Esophagus muscularis mucosa (tissue), 4 donors: ENCODE measurements around the gene KAZN. TPM values are rescaled to one million over a fixed set of nuclear protein-coding genes. Genes with fewer than 3 reads are reported as not detected.

Source experiments
- DNase-seq: peaks from one replicate; pipeline ENCODE4 v3.0.0-alpha.2; 2017; ENCODE audit errors: extremely low spot score
- H3K27ac ChIP-seq, 4 donors: fragments of 200-600 bp; sonication (generic); replicated peaks in 1 of 4; 1 replicate in 3 of 4; 2 replicates in 1 of 4; pipeline ENCODE4 v1.5.1; 2016 to 2019; ENCODE audit warnings: mild to moderate bottlenecking in 1 of 4
- H3K27me3 ChIP-seq, 4 donors: fragments of 200-600 bp; sonication (generic); one replicate each; pipeline versions ENCODE4 v1.5.1 to v1.6.0; 2016 to 2019
- H3K36me3 ChIP-seq, 4 donors: fragments of 200-600 bp; sonication (generic); one replicate each; pipeline ENCODE4 v1.5.1; 2016 to 2019
- H3K4me1 ChIP-seq, 4 donors: fragments of 200-600 bp; sonication (generic); one replicate each; pipeline ENCODE4 v1.5.1; 2016 to 2019
- H3K4me3 ChIP-seq, 4 donors: fragments of 200-600 bp; sonication (generic); 1 replicate in 2 of 4; 2 replicates in 2 of 4; pipeline ENCODE4 v1.5.1; 2016 to 2019; ENCODE audit warnings: mild to moderate bottlenecking in 4 of 4, moderate library complexity in 1 of 4
- H3K9me3 ChIP-seq, 4 donors: fragments of 200-600 bp; sonication (generic); 1 replicate in 3 of 4; 2 replicates in 1 of 4; pipeline ENCODE4 v1.5.1; 2016 to 2019
- CTCF ChIP-seq, 3 experiments: fragments of 200-600 bp in 2 of 3; fragments of 450-650 bp in 1 of 3; sonication (generic) in 2 of 3; IDR thresholded peaks; one replicate each; pipeline ENCODE4 v1.5.1; 2017 to 2019; ENCODE audit warnings: antibody characterized with exemption in 3 of 3, mild to moderate bottlenecking in 2 of 3, moderate library complexity in 1 of 3
- EP300 ChIP-seq: sonication (generic); formaldehyde crosslinking; IDR thresholded peaks from one replicate; pipeline ENCODE4 v1.6.1; 2017; ENCODE audit warnings: antibody characterized with exemption
- POLR2A ChIP-seq: fragments of 450-650 bp; IDR thresholded peaks from one replicate; pipeline ENCODE4 v1.6.1; 2017; ENCODE audit warnings: antibody characterized with exemption, moderate library complexity, mild to moderate bottlenecking, low read depth
- POLR2AphosphoS5 ChIP-seq, 2 donors: sonication (generic); formaldehyde crosslinking; IDR thresholded peaks; one replicate each; pipeline ENCODE4 v1.6.1; 2017; ENCODE audit warnings: antibody characterized with exemption in 2 of 2
- WGBS: methylation state at CpG from one replicate; pipeline ENCODE4 v1.1.5; 2018; 5-methylcytosine and 5-hydroxymethylcytosine counted together
- intact Hi-C: fragments of 100-400 bp; cut with DNase I; formaldehyde crosslinking; loops from one replicate; pipeline ENCODE4 v1.15.1; 2023
- total RNA-seq, 4 donors: library from RNA; depleted of rRNA; stranded (reverse); fragments of >200 nt; gene quantifications; one replicate each; pipeline versions ENCODE4 v1.1.0 to v1.2.1, GENCODE V29; 2016

Gene KAZN
- total RNA-seq, 4 donors from 2014 or later = 9.9 to 14.1 (median 11.9) TPM

- Histone ChIP-seq H3K27ac (no peak overlapping the region), H3K4me3 (no peak overlapping the region), H3K4me1 (peaks cover 0 to 11% (median 6%) of the 10 kb centered on the region in 4 donors), H3K36me3 (no peaks in the 10 kb centered on the region), H3K27me3 (no peaks in the 10 kb centered on the region), H3K9me3 (peaks cover 0 to 24% (median 15%) of the 10 kb centered on the region in 4 donors)
- intact Hi-C loops = no loop called here
- TF ChIP-seq POLR2AphosphoS5 (IDR thresholded peaks at IDR 0.05) = no peak
- no peak for TF ChIP-seq EP300
- TF ChIP-seq POLR2A = no peak
- TF ChIP-seq CTCF (IDR thresholded peaks at IDR 0.05) = no peak
- DNase-seq = no peak
- 41% methylated on average over 2 of the region's 2 CpGs for WGBS
These were observed 245.9 kb downstream of the KAZN start for GRCh38 chr1:14844356-14844755.

- no peak overlapping the region for H3K4me3 ChIP-seq
- 90% methylated on average over 2 of the region's 2 CpGs for WGBS
- no peak for DNase-seq
- TF ChIP-seq CTCF (IDR thresholded peaks at IDR 0.05) (no peak), EP300 (no peak), POLR2A (no peak), POLR2AphosphoS5 (IDR thresholded peaks at IDR 0.05) (no peak)
- no peak overlapping the region for H3K27ac ChIP-seq
- H3K27me3 ChIP-seq = no peaks in the 10 kb centered on the region
- peaks cover 0 to 11% (median 6%) of the 10 kb centered on the region in 4 donors for H3K4me1 ChIP-seq
- H3K9me3 ChIP-seq = peaks cover 0 to 24% (median 15%) of the 10 kb centered on the region in 4 donors
- intact Hi-C loops = no loop called here
- H3K36me3 ChIP-seq = no peaks in the 10 kb centered on the region
These were observed 246.6 kb downstream of the KAZN start for GRCh38 chr1:14844923-14845617.

GRCh38 chr1:14845851-14846250, 247.4 kb downstream of the KAZN start:
- TF ChIP-seq POLR2A (no peak), EP300 (no peak), CTCF (IDR thresholded peaks at IDR 0.05) (no peak), POLR2AphosphoS5 (IDR thresholded peaks at IDR 0.05) (no peak)
- Histone ChIP-seq H3K4me1 (peaks cover 0 to 11% (median 6%) of the 10 kb centered on the region in 4 donors), H3K4me3 (no peak overlapping the region), H3K27ac (no peak overlapping the region), H3K27me3 (no peaks in the 10 kb centered on the region), H3K36me3 (no peaks in the 10 kb centered on the region), H3K9me3 (peaks cover 0 to 23% (median 15%) of the 10 kb centered on the region in 4 donors)
- no peak for DNase-seq
- 47% methylated on average over 5 of the region's 5 CpGs for WGBS
- intact Hi-C loops = no loop called here

GRCh38 chr1:14846688-14847087, 248.2 kb downstream of the KAZN start:
- no peaks in the 10 kb centered on the region for H3K36me3 ChIP-seq
- no peak for DNase-seq
- 86% methylated on average over 4 of the region's 4 CpGs for WGBS
- peaks cover 0 to 11% (median 6%) of the 10 kb centered on the region in 4 donors for H3K4me1 ChIP-seq
- intact Hi-C loops = no loop called here
- H3K27me3 ChIP-seq = peaks cover 0 to 7% (median 0%) of the 10 kb centered on the region in 4 donors
- no peak overlapping the region for H3K4me3 ChIP-seq
- peaks cover 0 to 15% (median 11%) of the 10 kb centered on the region in 4 donors for H3K9me3 ChIP-seq
- no peak overlapping the region for H3K27ac ChIP-seq
- no peak for TF ChIP-seq EP300
- TF ChIP-seq POLR2A = no peak
- no peak for TF ChIP-seq CTCF (IDR thresholded peaks at IDR 0.05)
- no peak for TF ChIP-seq POLR2AphosphoS5 (IDR thresholded peaks at IDR 0.05)
